ENCODE results near the gene NBL1. TPM values are rescaled to one million over a fixed set of nuclear protein-coding genes. Genes with fewer than 3 reads are reported as not detected.

The NBL1 gene
- total and polyA plus RNA-seq, 9 of the 15 experiments (the other 6 are each of a cell fraction or from before 2014, with no cell fraction given) = 0.10 to 3.7 (median 1.8) TPM; not detected in 1

- TF ChIP-seq IFI16 (CRISPR knock-in tag; IDR thresholded peaks at IDR 0.05) (no peak), EHMT2 (IDR thresholded peaks at IDR 0.05) (peak; percentile 99), AFF1 (IDR thresholded peaks at IDR 0.05; ENCODE audit: low read depth in 1 of 2, partially characterized antibody in 2 of 2) (peak in 1 of 2 experiments; percentile 93), ZNF311 (CRISPR knock-in tag; IDR thresholded peaks at IDR 0.05) (no peak), RBM39 (optimal IDR thresholded peaks at IDR 0.05; ENCODE audit: low read depth, low read length) (no peak), CXXC5 (CRISPR knock-in tag; IDR thresholded peaks at IDR 0.05) (peak; percentile 47; the same call in 1 of the 2 replicates), CHD4 (IDR thresholded peaks at IDR 0.05; ENCODE audit: insufficient read depth, insufficient replicate concordance, low read depth, low read length, poor library complexity, severe bottlenecking) (no peak), ZNF263 (CRISPR knock-in tag; IDR thresholded peaks at IDR 0.05; ENCODE audit: borderline replicate concordance) (peak; percentile 57; the same call in 1 of the 2 replicates), VEZF1 (CRISPR knock-in tag; IDR thresholded peaks at IDR 0.05) (peak; percentile 36; the same call in 1 of the 2 replicates), NCOA1 (IDR thresholded peaks at IDR 0.05; ENCODE audit: low read depth) (0 out of 2 replicates have a peak, but pooled peaks have one; percentile 33), CHD2 (IDR thresholded peaks at IDR 0.05; ENCODE audit: low read depth, low read length) (no peak), CREM (IDR thresholded peaks at IDR 0.05; ENCODE audit: low read depth) (no peak), ZNF3 (CRISPR knock-in tag; IDR thresholded peaks at IDR 0.05) (no peak)
- TF ChIP-seq, protein P1, sequence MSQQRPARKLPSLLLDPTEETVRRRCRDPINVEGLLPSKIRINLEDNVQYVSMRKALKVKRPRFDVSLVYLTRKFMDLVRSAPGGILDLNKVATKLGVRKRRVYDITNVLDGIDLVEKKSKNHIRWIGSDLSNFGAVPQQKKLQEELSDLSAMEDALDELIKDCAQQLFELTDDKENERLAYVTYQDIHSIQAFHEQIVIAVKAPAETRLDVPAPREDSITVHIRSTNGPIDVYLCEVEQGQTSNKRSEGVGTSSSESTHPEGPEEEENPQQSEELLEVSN (IDR thresholded peaks at IDR 0.05; ENCODE audit: borderline replicate concordance in 1 of 2, extremely low read depth in 1 of 2, insufficient read depth in 1 of 2, insufficient read length in 1 of 2, low read depth in 1 of 2, low read length in 1 of 2, poor library complexity in 1 of 2, severe bottlenecking in 1 of 2) = peak in 1 of 2 experiments; percentile 19
- TF ChIP-seq, protein P2, sequence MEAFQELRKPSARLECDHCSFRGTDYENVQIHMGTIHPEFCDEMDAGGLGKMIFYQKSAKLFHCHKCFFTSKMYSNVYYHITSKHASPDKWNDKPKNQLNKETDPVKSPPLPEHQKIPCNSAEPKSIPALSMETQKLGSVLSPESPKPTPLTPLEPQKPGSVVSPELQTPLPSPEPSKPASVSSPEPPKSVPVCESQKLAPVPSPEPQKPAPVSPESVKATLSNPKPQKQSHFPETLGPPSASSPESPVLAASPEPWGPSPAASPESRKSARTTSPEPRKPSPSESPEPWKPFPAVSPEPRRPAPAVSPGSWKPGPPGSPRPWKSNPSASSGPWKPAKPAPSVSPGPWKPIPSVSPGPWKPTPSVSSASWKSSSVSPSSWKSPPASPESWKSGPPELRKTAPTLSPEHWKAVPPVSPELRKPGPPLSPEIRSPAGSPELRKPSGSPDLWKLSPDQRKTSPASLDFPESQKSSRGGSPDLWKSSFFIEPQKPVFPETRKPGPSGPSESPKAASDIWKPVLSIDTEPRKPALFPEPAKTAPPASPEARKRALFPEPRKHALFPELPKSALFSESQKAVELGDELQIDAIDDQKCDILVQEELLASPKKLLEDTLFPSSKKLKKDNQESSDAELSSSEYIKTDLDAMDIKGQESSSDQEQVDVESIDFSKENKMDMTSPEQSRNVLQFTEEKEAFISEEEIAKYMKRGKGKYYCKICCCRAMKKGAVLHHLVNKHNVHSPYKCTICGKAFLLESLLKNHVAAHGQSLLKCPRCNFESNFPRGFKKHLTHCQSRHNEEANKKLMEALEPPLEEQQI (IDR thresholded peaks at IDR 0.05) = peak; percentile 76
- TF ChIP-seq, protein P3, sequence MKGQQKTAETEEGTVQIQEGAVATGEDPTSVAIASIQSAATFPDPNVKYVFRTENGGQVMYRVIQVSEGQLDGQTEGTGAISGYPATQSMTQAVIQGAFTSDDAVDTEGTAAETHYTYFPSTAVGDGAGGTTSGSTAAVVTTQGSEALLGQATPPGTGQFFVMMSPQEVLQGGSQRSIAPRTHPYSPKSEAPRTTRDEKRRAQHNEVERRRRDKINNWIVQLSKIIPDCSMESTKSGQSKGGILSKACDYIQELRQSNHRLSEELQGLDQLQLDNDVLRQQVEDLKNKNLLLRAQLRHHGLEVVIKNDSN (CRISPR knock-in tag; IDR thresholded peaks at IDR 0.05) = no peak
- TF ChIP-seq, protein P4, sequence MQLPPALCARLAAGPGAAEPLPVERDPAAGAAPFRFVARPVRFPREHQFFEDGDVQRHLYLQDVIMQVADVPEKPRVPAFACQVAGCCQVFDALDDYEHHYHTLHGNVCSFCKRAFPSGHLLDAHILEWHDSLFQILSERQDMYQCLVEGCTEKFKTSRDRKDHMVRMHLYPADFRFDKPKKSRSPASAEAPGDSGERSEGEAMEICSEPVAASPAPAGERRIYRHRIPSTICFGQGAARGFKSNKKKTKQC (CRISPR knock-in tag; IDR thresholded peaks at IDR 0.05) = peak; percentile 91; the same call in 1 of the 2 replicates
Observed at GRCh38 chr1:19676438-19676922, 32.4 kb downstream of the NBL1 start (continued).
